DND-41 (cell line): ENCODE results near the gene P3H3.

Source experiments
- CTCF ChIP-seq: IDR thresholded peaks from 2 replicates; pipeline ENCODE4 v1.5.1; 2012; ENCODE audit warnings: borderline replicate concordance, low read length, moderate library complexity, mild to moderate bottlenecking; ENCODE audit not compliant: poor library complexity, severe bottlenecking; ENCODE audit errors: extremely low read depth
- EZH2 ChIP-seq: IDR thresholded peaks from 3 replicates; pipeline ENCODE4 v1.6.1; 2012; ENCODE audit warnings: borderline replicate concordance, low read depth, mild to moderate bottlenecking, moderate library complexity, low read length, inconsistent platforms; ENCODE audit not compliant: severe bottlenecking

- TF ChIP-seq EZH2 (no peak), CTCF (no peak)
These were observed 29.1 kb upstream of the P3H3 start for GRCh38 chr12:6799147-6799546.
